WERI-Rb-1 (cell line): ENCODE data around the gene RNF223.
A peak's percentile ranks its signal among the peaks of the same experiment; 100 is the strongest.

Source experiments
- DNase-seq: peaks from one replicate; pipeline ENCODE4 v3.0.0-alpha.2; 2020
- H3K27ac ChIP-seq: fragments of 250-450 bp; sonication (Bioruptor Pico); 2 replicates; pipeline ENCODE4 v1.5.1; 2020; ENCODE audit warnings: mild to moderate bottlenecking, moderate library complexity
- H3K27me3 ChIP-seq: fragments of 250-450 bp; sonication (Bioruptor Pico); 2 replicates; pipeline ENCODE4 v1.5.1; 2021; ENCODE audit warnings: mild to moderate bottlenecking, low read depth, moderate library complexity; ENCODE audit not compliant: insufficient read depth, severe bottlenecking
- H3K36me3 ChIP-seq: fragments of 250-450 bp; sonication (Bioruptor Pico); 2 replicates; pipeline ENCODE4 v1.5.1; 2020; ENCODE audit warnings: mild to moderate bottlenecking, moderate library complexity
- H3K4me3 ChIP-seq: 2 replicates; pipeline ENCODE4 v1.5.1; 2011; ENCODE audit warnings: low read depth, mild to moderate bottlenecking, control low read depth, low read length
- H3K9me3 ChIP-seq: fragments of 250-450 bp; sonication (Bioruptor Pico); 2 replicates; pipeline ENCODE4 v1.5.1; 2021; ENCODE audit warnings: mild to moderate bottlenecking, moderate library complexity; ENCODE audit not compliant: severe bottlenecking
- CTCF ChIP-seq: IDR thresholded peaks from 2 replicates; pipeline ENCODE4 v1.5.1; 2011; ENCODE audit warnings: low read depth, mild to moderate bottlenecking, control low read depth, inconsistent platforms, low read length

Gene RNF223

GRCh38 chr1:1073743-1074587 is at the start of gene RNF223:
TSS of gene RNF223 (minus strand) at chr1:1074306. CDS start at chr1:1072566, 1,740 bp downstream.
- H3K27ac ChIP-seq, result no peak within 1 kb of the TSS

GRCh38 chr1:1122981-1123480 is 48.9 kb upstream of the RNF223 start:
- H3K4me3 ChIP-seq, result no peak overlapping the region
- no peaks in the 10 kb centered on the region for H3K27me3 ChIP-seq
- H3K9me3 ChIP-seq, result no peaks in the 10 kb centered on the region
- H3K36me3 ChIP-seq, result no peaks in the 10 kb centered on the region
- H3K27ac ChIP-seq, result no peak overlapping the region
- no peak for TF ChIP-seq CTCF
- no peak for DNase-seq

More at GRCh38 chr1:1073743-1074587, at the start of gene RNF223:
- H3K36me3 ChIP-seq, result no peaks in the 10 kb centered on the region
- DNase-seq, result no peak
- no peaks in the 10 kb centered on the region for H3K9me3 ChIP-seq
- no peak for TF ChIP-seq CTCF
- H3K4me3 ChIP-seq, result no peak within 1 kb of the TSS
- H3K27me3 ChIP-seq, result peaks cover 7% of the 10 kb centered on the region

- peak; percentile 83 for DNase-seq
- TF ChIP-seq CTCF, result peak; percentile 93
- H3K9me3 ChIP-seq, result no peaks in the 10 kb centered on the region
- H3K27ac ChIP-seq, result peak overlapping the region; percentile 36; the same call in 1 of the 2 replicates
- no peaks in the 10 kb centered on the region for H3K27me3 ChIP-seq
- no peak overlapping the region for H3K4me3 ChIP-seq
- no peaks in the 10 kb centered on the region for H3K36me3 ChIP-seq
Observed at GRCh38 chr1:1122078-1122811, 48.1 kb upstream of the RNF223 start.

GRCh38 chr1:1121611-1122077 is 47.5 kb upstream of the RNF223 start:
- no peak for TF ChIP-seq CTCF
- DNase-seq, result no peak
- Histone ChIP-seq H3K4me3 (no peak overlapping the region), H3K36me3 (no peaks in the 10 kb centered on the region), H3K9me3 (no peaks in the 10 kb centered on the region), H3K27ac (peak overlapping the region; percentile 36; the same call in 1 of the 2 replicates), H3K27me3 (no peaks in the 10 kb centered on the region)

- TF ChIP-seq CTCF, result no peak
Observed at GRCh38 chr1:1120866-1121591, 46.9 kb upstream of the RNF223 start.

More at GRCh38 chr1:1120866-1121591, 46.9 kb upstream of the RNF223 start:
- Histone ChIP-seq H3K9me3 (no peaks in the 10 kb centered on the region), H3K4me3 (no peak overlapping the region), H3K27me3 (no peaks in the 10 kb centered on the region), H3K36me3 (no peaks in the 10 kb centered on the region), H3K27ac (no peak overlapping the region)
- peak; percentile 48 for DNase-seq
